Ishikawa (cell line): ENCODE results near the gene MX1.

ENCODE experiments used
- CEBPB ChIP-seq: IDR thresholded peaks from 2 replicates; pipeline ENCODE4 v1.6.1; 2012
- CREB1 ChIP-seq: IDR thresholded peaks from 2 replicates; pipeline ENCODE4 v1.6.1; 2012; ENCODE audit warnings: low read depth
- EGR1 ChIP-seq: IDR thresholded peaks from 2 replicates; pipeline ENCODE4 v1.6.1; 2012
- EP300 ChIP-seq: IDR thresholded peaks from 2 replicates; pipeline ENCODE4 v1.6.1; 2012; ENCODE audit warnings: borderline replicate concordance
- FOXM1 ChIP-seq: IDR thresholded peaks from 2 replicates; pipeline ENCODE4 v1.6.1; 2012; ENCODE audit warnings: low read depth, borderline replicate concordance
- NFIC ChIP-seq: IDR thresholded peaks from 2 replicates; pipeline ENCODE4 v1.6.1; 2012
- RAD21 ChIP-seq: IDR thresholded peaks from 2 replicates; pipeline ENCODE4 v1.6.1; 2012; ENCODE audit warnings: low read depth
- TAF1 ChIP-seq: IDR thresholded peaks from 2 replicates; pipeline ENCODE4 v1.6.1; 2012; ENCODE audit warnings: low read depth, mild to moderate bottlenecking
- TCF12 ChIP-seq: IDR thresholded peaks from 2 replicates; pipeline ENCODE4 v1.6.1; 2012; ENCODE audit warnings: low read depth
- TEAD4 ChIP-seq: IDR thresholded peaks from 2 replicates; pipeline ENCODE4 v1.6.1; 2012
- YY1 ChIP-seq: IDR thresholded peaks from 2 replicates; pipeline ENCODE4 v1.6.1; 2012; ENCODE audit warnings: low read depth
- ZBTB7A ChIP-seq: IDR thresholded peaks from 2 replicates; pipeline ENCODE4 v1.6.1; 2012; ENCODE audit warnings: low read depth
- TF ChIP-seq, protein P1 (sequence below): IDR thresholded peaks from 2 replicates; pipeline ENCODE4 v1.6.1; 2012; ENCODE audit warnings: low read depth, mild to moderate bottlenecking
- TF ChIP-seq, protein P2 (sequence below): IDR thresholded peaks from 2 replicates; pipeline ENCODE4 v1.6.1; 2012
- TF ChIP-seq, protein P3 (sequence below): IDR thresholded peaks from 2 replicates; pipeline ENCODE4 v1.6.1; 2012

MX1 gene

DNA sequence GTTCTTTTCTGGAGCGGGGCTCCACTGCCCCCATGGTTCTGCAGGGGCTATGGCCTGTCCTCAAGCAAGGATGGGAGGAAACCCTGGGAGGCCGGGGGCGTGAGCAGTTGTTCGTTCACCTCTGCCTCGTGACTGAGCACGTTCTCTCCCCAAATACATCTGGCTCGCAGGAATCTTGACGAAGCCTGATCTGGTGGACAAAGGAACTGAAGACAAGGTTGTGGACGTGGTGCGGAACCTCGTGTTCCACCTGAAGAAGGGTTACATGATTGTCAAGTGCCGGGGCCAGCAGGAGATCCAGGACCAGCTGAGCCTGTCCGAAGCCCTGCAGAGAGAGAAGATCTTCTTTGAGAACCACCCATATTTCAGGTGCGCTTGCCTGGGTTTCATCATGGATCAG, 15.5 kb downstream of the MX1 start:
- TF ChIP-seq FOXM1 = no peak
- no peak for TF ChIP-seq RAD21
- no peak for TF ChIP-seq TCF12
- TF ChIP-seq, protein P1, sequence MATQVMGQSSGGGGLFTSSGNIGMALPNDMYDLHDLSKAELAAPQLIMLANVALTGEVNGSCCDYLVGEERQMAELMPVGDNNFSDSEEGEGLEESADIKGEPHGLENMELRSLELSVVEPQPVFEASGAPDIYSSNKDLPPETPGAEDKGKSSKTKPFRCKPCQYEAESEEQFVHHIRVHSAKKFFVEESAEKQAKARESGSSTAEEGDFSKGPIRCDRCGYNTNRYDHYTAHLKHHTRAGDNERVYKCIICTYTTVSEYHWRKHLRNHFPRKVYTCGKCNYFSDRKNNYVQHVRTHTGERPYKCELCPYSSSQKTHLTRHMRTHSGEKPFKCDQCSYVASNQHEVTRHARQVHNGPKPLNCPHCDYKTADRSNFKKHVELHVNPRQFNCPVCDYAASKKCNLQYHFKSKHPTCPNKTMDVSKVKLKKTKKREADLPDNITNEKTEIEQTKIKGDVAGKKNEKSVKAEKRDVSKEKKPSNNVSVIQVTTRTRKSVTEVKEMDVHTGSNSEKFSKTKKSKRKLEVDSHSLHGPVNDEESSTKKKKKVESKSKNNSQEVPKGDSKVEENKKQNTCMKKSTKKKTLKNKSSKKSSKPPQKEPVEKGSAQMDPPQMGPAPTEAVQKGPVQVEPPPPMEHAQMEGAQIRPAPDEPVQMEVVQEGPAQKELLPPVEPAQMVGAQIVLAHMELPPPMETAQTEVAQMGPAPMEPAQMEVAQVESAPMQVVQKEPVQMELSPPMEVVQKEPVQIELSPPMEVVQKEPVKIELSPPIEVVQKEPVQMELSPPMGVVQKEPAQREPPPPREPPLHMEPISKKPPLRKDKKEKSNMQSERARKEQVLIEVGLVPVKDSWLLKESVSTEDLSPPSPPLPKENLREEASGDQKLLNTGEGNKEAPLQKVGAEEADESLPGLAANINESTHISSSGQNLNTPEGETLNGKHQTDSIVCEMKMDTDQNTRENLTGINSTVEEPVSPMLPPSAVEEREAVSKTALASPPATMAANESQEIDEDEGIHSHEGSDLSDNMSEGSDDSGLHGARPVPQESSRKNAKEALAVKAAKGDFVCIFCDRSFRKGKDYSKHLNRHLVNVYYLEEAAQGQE = no peak
- TF ChIP-seq CEBPB = no peak
- no peak for TF ChIP-seq CREB1
- TF ChIP-seq EGR1 = no peak
- TF ChIP-seq ZBTB7A = no peak
- TF ChIP-seq TEAD4 = no peak
- TF ChIP-seq, protein P2, sequence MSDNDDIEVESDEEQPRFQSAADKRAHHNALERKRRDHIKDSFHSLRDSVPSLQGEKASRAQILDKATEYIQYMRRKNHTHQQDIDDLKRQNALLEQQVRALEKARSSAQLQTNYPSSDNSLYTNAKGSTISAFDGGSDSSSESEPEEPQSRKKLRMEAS = no peak
- TF ChIP-seq EP300 = no peak
- TF ChIP-seq TAF1 = no peak
- TF ChIP-seq NFIC = no peak
- no peak for TF ChIP-seq YY1
- TF ChIP-seq, protein P3, sequence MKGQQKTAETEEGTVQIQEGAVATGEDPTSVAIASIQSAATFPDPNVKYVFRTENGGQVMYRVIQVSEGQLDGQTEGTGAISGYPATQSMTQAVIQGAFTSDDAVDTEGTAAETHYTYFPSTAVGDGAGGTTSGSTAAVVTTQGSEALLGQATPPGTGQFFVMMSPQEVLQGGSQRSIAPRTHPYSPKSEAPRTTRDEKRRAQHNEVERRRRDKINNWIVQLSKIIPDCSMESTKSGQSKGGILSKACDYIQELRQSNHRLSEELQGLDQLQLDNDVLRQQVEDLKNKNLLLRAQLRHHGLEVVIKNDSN = no peak

DNA sequence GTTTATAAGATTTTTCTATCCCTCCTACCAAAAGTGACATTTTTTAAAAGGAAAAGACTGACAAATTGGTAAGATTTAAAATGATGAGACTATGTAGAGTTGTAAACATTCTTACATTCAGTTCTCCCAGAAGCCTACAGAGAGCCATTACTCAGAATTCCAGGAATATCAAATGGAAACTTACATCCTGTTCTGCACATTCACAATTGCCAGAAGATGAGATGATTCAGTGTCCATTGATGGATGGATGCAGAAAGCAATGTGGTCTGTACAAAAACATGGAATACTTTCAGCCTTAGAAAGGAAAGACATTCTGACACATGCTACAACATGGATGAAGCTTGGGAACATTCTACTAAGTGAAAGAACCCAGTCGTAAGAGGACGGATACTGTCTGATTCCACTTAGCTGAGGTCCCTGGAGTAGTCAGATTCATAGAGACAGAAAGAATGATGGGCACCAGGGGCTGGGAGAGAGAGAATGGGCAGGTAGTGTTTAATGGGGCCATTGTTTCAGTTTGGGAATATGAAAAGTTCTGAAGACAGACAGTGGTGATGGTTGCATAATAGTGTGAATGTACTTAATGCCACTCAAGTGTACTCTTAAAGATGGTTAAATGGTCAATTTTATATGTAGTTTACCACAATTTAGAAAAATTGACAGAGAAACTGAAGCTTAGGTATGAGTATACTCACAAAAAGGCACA, 16.6 kb downstream of the MX1 start:
- TF ChIP-seq NFIC = no peak
- no peak for TF ChIP-seq CEBPB
- TF ChIP-seq, protein P2 = no peak
- no peak for TF ChIP-seq ZBTB7A
- no peak for TF ChIP-seq TCF12
- no peak for TF ChIP-seq CREB1
- TF ChIP-seq TAF1 = no peak
- TF ChIP-seq EP300 = no peak

DNA sequence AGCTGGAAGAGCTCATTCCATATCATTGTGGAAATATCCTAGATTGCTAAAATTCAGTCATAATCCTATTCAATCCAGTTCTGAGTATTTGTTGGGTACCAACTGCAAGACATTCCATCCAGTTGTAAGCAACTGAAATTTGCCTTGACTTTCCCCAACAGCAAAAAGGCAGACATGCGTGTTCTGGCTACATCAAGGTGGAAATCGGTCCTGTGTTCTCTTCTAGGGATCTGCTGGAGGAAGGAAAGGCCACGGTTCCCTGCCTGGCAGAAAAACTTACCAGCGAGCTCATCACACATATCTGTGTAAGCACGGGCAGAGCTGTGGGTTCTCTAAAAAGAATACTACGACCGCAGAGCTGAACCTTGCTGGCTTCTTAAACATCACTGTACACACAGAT, 17.5 kb downstream of the MX1 start:
- TF ChIP-seq ZBTB7A (no peak), RAD21 (no peak), TCF12 (no peak), CEBPB (no peak), CREB1 (no peak), NFIC (no peak), YY1 (no peak), FOXM1 (no peak), TEAD4 (no peak), EGR1 (no peak), TAF1 (no peak), EP300 (no peak)
- TF ChIP-seq, protein P1 = no peak
- TF ChIP-seq, protein P3 = no peak
- TF ChIP-seq, protein P2 = no peak

DNA sequence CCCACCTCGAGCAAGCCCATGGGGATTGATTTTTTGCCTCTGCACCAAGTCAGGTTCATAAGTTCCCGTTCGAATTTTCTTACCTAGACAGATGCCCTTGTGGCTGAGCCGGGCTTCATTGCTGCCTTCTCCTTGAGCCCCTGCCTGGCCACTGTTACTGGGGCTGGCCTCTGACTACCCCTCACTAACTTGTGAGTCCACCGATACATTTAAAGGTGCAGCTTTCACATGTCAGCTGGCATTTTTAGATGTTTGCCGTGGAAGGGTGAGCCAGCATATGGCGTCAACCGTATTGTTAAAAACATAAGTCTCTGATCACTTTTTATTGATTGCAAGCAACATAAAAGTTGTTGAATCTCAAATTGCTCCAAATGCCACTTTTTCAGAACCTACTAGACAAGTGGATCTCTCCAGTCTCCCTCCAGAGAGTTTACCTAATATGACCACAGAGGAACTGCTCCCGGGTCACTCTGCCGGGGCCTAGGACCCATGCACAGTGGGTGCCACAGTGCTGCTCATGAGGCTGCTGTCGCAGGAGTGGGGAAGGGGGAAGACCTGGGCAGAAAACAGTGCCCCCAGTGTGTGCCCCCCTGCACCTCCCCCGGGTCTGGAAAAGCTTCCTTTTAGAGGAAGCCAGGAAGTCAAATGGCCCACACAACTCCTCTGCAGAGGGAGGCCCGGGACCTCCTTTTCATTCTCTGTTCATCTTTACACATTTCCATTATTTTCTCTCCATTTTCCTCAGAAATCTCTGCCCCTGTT, 18.8 kb downstream of the MX1 start:
- TF ChIP-seq, protein P2 = no peak
- TF ChIP-seq RAD21 (no peak), TAF1 (no peak), EP300 (no peak), ZBTB7A (no peak), TEAD4 (no peak), NFIC (no peak), CREB1 (no peak), TCF12 (no peak), EGR1 (no peak), FOXM1 (no peak), YY1 (no peak), CEBPB (no peak)
- TF ChIP-seq, protein P3 = no peak
- TF ChIP-seq, protein P1 = no peak
